HG03135 (cell line): ENCODE data around the gene XAGE5.
"Not testable (repeated sequence)": the region's sequence is repeated elsewhere in the genome, so short reads cannot be mapped to it uniquely, and the experiment has no call there.

Experiments used
- ATAC-seq: cut with Tn5 transposase; IDR thresholded peaks from one replicate; pipeline ENCODE4 v1.9.1; 2021; ENCODE audit warnings: mild to moderate bottlenecking, moderate library complexity; ENCODE audit not compliant: unreplicated experiment

The XAGE5 gene, protein sequence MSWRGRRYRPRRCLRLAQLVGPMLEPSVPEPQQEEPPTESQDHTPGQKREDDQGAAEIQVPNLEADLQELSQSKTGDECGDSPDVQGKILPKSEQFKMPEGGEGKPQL

DNA sequence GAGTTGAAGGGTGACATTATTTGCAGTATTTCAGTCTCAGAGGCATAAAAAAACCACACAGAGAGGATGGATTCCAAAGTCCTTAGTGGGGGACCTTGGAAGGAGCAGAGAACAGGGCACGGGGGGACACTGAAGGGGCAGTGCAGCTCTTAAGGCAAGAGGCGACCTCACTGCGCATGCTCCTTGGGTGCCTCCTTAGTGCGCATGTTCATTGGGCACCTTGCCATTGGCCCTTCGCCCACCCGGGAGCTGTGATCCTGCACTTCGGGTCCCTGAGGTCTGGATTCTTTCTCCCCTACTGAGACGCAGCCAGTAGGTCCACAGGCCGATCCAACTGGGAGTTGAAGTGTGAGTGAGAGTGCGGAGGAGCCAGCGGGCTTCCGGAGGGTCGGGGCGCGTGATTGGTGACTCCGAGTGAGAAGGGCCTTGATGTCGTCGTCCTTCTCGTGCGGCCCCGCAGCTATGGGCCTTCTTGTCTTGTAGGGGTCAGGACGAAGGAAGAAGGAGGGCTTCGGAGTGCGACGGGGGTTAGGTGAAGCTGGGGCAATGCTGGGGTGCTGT, at the start of gene XAGE5:
TSS of gene XAGE5 (plus strand) at position 223 of the 561 bp plus-strand sequence. CDS start 1,280 bp downstream, outside the sequence.
- no peak for ATAC-seq

DNA sequence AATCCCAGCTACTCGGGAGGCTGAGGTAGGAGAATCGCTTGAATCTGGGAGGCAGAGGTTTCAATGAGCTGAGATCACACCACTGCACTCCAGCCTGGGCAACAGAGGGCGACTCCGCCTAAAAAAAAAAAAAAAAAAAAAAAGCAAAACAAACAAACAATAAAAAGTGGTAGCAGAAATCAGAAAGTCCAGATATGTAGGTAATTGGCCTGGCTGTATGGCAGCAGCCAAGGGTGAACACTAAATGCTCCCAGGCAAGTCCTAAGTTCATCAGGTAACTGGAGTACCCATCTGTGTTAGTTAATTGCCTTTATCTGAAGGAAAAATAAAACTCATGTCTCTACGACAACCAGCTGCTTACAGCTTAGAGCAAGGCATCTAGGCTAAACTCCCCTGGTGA, 45.1 kb upstream of the XAGE5 start:
- ATAC-seq: not testable (repeated sequence)

DNA sequence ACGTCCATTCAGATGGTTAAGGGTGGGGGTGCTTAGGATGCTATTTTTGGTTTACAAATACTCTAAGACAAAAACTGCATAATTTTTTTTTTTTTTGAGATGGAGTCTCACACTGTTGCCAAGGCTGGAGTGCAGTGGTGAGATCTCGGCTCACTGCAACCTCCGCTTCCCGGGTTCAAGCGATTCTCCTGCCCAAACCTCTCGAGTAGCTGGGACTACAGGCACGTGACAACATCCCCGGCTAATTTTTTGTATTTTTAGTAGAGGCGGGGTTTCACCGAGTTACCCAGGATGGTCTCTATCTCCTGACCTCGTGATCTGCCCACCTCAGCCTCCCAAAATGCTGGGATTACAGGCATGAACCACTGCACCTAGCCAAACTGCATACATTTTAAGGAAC, 37.6 kb upstream of the XAGE5 start:
- ATAC-seq: not testable (repeated sequence)

DNA sequence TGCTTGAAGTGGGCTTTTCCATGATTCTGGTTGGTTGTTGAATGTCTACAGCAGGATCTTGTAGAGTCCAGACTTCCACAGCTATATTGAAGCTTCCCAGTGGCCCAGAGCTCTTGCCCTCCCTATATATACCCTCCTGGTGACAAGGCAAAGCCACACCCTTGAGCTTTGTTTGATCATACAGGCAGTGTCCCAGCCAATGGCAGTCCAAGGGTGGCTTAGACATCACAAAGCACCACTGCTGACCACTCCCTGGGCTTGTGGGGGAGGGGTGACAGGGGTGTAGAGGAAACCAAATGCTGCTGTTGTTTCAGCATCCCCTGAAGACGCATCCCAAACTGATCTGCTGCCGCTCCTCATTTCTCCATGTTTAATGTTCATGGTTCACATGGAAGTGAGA, 13.8 kb upstream of the XAGE5 start, which contains the start of gene SPANXN5:
TSS of gene SPANXN5 (minus strand) at position 101 of the 400 bp plus-strand sequence. CDS start at position 22, 79 bp downstream.
- ATAC-seq: not testable (repeated sequence)

DNA sequence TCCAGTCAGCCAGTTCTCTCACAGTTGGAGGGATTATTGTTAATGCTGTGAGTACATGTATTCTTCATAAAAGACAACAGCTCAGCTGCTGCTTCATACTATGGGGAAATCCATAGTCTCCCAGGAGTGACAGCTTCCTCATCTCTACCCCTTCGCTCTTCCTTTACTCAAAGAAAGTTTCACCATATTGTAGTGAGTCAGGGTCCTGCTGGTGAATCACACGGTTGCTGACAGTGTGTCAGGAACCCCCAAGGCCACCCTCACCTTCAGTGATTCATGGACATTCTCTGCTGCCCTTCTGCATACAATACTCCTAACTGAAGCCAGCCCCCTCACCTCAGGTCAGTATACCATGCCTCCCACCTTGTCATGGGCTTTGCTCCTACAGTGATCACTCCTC, 6.2 kb upstream of the XAGE5 start:
- ATAC-seq: not testable (repeated sequence)

DNA sequence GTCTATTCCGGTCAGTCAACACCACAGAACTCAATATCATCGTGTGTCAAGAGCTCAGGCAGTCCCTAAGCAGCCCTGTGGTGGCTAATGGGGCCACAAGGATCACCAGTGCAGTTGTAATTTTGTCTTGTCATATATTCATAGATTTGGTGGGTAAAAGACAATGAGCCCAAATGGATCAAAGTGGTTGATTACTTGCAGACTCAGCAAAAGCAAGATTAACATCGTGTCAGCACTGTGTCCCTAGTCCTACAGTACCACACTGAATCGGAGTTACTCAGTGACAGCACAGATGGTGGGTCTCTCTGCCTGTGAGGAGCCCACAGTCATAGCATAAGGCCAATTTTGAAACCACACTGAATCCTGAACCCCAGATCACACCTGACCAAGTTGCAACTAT, 8.7 kb downstream of the XAGE5 start:
- no peak for ATAC-seq

DNA sequence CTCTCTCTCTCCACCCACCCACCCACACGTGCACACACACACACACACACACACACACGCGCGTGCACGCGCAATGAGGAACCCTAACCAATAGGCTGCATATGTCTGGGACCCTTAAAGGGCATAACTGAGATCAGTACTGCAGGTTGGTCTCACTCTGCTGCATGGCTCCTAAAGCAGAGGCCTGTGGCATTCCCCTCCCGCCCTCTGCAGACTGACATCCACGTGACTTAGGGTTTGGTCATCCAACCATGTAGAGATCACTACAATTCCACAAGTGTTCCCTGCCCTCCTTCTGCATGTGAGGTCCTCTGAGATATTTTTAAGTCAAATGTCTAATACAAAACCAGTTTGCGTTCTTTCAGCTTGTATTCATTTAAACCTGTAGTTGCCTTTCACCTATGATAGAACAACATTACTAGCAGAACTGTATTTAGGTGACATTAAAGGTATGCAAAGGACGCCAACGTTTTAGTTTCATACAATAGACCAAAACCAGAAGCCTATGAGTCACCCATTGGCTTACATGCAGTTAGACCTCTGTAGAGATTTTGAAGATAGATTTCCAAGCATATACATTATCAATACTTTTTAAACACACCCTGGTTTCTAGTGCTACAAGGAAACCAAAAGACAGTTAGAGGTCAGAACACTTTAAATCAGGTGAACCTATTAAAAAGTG, 10.1 kb downstream of the XAGE5 start:
- ATAC-seq: no peak

DNA sequence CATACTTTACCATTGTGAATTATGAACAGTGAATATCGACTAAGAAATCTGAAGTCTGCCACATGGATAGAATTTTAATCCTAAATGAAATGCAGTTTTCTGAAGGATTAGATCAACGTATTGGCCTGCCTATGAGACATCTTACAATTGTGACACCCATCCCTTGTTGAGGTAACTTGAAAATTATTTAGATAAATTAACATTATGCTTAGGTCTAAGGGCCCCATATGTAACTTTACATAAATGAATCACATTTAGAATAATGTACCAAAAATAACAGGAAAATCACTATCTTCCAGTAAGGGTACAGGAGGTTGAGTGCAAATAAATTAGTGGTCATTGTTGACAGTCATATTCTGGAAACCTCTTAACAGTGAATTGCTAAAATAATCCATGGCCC, 13.5 kb downstream of the XAGE5 start:
- ATAC-seq: no peak

DNA sequence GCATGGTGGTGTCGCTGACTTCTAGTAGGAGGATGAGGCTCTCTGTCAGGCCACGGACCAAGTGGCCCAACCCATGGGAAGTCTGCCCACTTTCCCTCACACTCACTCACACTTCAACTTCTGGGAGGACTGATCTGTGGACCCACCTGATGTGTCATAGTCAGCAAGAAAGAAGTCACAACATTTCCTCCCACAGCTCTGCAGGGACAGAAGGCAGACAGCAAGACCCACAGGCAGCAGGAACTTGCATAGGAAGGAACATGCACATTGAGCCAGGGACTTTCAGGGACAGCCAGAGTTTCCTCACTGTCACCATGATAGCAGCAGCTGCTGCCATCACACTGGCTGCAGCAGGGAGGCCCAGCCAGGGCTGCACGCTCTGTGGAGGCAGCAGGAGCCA, 19.5 kb downstream of the XAGE5 start:
- ATAC-seq: no peak

DNA sequence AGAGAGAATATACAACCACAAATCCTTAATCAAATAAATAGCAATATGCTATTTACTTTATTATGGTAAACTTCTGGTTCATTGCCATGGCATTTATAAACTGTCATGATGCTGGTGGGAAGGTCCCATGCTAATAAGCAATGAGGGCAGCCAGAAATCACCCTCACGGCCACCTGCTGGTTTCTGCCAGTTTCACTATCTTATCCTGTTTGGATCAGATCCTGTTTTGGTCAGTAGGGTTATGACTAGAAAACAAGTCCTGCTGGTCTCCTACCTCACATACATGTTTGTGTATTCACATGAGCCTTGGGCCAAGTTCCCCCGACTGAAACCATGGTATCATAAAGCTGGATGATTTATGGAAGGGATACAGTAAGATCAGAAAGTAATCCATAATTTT, 28.1 kb downstream of the XAGE5 start:
- ATAC-seq: no peak

DNA sequence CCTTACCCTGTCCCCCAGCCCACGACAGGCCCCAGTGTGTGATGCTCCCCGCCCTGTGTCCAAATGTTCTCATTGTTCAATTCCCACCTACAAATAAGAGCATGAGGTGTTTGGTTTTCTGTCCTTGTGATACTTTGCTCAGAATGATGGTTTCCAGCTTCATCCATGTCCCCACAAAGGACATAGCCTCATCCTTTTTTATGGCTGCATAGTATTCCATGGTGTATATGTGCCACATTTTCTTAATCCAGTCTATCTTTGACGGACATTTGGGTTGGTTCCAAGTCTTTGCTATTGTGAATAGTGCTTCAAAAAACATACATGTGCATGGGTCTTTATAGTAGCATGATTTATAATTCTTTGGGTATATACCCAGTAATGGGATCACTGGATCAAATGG, 32.5 kb downstream of the XAGE5 start:
- not testable (repeated sequence) for ATAC-seq

DNA sequence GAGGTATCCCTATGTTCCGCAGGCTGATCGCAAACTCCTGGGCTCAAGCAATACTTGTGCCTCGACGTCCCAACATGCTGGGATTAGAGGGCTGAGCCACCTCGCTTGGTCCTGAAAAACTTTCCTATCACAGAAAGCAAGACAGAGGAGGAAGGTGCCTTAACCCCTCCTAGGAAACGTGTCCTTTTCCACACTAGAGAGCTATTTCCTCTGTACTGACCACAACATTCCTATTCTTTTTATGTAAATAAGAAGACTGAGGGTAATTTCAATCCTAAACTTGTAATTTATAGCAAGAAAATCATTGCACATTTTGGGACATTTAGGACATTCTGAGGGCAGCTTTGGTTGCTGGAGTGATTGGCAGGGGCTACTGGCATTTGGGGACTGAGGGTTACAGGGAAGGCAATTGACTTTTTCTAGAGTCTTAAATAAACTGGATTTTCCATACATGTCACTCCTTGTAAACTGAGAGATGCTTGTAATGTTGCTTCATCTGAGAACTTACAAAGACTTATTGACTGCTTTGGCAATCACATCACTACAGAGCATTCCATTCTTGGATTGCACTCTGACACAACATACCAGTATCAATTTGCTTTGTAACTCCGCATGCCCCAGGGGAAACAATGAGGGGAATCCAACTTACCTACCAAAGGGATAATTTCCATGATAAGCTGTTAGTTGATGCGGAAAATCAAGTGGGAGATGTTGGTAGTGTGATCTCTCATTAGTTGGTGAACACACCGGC, 41.2 kb downstream of the XAGE5 start:
- ATAC-seq: no peak

DNA sequence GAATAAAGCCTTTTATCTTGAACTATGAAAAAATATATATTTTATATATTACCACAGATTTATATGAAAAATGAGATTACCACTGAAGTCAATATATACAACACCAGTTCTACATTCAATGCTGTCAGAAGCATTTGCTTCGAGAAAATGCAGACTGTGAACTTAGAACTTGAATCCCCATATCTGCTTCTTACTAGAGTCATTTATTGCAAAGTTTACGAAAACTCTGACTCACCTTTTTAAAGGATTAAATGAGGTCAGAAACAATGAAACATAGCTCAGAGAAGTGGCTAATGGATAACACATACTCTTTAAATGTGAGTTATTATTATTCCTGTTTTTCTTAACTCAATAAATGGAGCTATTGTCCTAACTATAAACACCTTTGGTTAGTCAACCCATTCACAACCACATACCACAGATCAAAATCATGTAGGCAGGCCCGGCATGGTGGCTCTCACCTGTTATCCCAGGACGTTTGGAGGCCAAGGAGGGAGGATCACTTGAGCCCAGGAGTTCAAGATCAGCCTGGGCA, 46.0 kb downstream of the XAGE5 start:
- not testable (repeated sequence) for ATAC-seq

DNA sequence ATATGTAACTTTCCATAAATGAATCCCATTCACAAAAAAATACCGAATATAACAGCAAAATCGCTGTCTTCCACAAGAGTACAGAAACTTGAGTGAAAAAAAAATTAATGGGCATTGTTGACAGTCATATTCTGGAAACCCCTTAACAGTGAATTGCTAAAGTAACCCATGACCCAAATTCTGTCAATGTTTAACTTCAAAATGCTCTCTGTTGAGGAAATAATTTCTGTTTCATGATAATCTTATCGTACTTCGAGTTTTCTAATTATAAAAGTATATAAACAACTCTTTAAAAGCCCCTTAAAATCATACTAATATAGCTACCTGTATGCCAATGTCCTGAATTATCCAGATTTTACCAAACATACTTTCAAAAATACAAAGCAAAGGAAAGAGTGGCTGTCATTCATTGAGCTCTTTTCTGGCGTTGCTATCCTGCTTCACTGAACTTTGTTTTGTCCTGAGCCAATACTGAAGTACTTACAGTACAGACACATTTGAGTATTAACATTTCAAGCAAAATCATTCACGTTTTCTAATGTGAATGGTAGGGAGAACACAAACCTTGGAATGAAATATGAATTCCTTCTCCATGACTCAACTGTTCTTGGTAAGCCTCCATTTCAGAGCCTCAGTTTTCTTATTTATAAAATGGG, 54.4 kb downstream of the XAGE5 start:
- ATAC-seq: no peak
